Stimulated activated CD8-positive, alpha-beta memory T cell treated with anti-CD3 and anti-CD28 coated beads, Interleukin-12 subunit alpha, Interleukin-12 subunit beta, amount 100 ng/mL, for 24 hours (primary cell): ENCODE measurements around the gene IRX4.
"Not testable (repeated sequence)": the region's sequence is repeated elsewhere in the genome, so short reads cannot be mapped to it uniquely, and the experiment has no call there.

Experiments
- DNase-seq: peaks from one replicate; pipeline ENCODE4 v3.0.0-alpha.2; 2020; ENCODE audit errors: extremely low read depth

IRX4 gene

GRCh38 chr5:1859099-1859498 is 23.6 kb downstream of the IRX4 start:
- DNase-seq = no peak

- no peak for DNase-seq
Measured at GRCh38 chr5:1858436-1858835, 24.3 kb downstream of the IRX4 start.

GRCh38 chr5:1857256-1857600 is 25.5 kb downstream of the IRX4 start:
- no peak for DNase-seq

- DNase-seq = no peak
Measured at GRCh38 chr5:1856596-1857255, 26.0 kb downstream of the IRX4 start.

GRCh38 chr5:1855596-1855995 is 27.1 kb downstream of the IRX4 start:
- DNase-seq = no peak

GRCh38 chr5:1855075-1855474 is 27.6 kb downstream of the IRX4 start:
- DNase-seq = no peak

- DNase-seq = no peak
Measured at GRCh38 chr5:1853531-1853930, 29.2 kb downstream of the IRX4 start.

- no peak for DNase-seq
Measured at GRCh38 chr5:1852324-1852947, 30.3 kb downstream of the IRX4 start.

GRCh38 chr5:1851290-1851934 is 31.3 kb downstream of the IRX4 start:
- no peak for DNase-seq

- no peak for DNase-seq
Measured at GRCh38 chr5:1850324-1851154, 32.2 kb downstream of the IRX4 start.

- no peak for DNase-seq
Measured at GRCh38 chr5:1847611-1848010, 35.1 kb downstream of the IRX4 start.

GRCh38 chr5:1847056-1847455 is 35.7 kb downstream of the IRX4 start:
- DNase-seq = no peak

- no peak for DNase-seq
Measured at GRCh38 chr5:1846583-1846982, 36.1 kb downstream of the IRX4 start.

- no peak for DNase-seq
Measured at GRCh38 chr5:1845696-1846095, 37.0 kb downstream of the IRX4 start.

- no peak for DNase-seq
Measured at GRCh38 chr5:1844708-1845436, 37.9 kb downstream of the IRX4 start.

- not testable (repeated sequence) for DNase-seq
Measured at GRCh38 chr5:1843761-1844160, 39.0 kb downstream of the IRX4 start.

GRCh38 chr5:1842004-1842819 is 40.5 kb downstream of the IRX4 start:
- DNase-seq = no peak

GRCh38 chr5:1840741-1841521 is 41.8 kb downstream of the IRX4 start:
- DNase-seq = no peak

GRCh38 chr5:1840071-1840547 is 42.6 kb downstream of the IRX4 start:
- no peak for DNase-seq

GRCh38 chr5:1838013-1838412 is 44.7 kb downstream of the IRX4 start:
- DNase-seq = no peak
